ENCODE measurements around the gene MEGF8.

DNA sequence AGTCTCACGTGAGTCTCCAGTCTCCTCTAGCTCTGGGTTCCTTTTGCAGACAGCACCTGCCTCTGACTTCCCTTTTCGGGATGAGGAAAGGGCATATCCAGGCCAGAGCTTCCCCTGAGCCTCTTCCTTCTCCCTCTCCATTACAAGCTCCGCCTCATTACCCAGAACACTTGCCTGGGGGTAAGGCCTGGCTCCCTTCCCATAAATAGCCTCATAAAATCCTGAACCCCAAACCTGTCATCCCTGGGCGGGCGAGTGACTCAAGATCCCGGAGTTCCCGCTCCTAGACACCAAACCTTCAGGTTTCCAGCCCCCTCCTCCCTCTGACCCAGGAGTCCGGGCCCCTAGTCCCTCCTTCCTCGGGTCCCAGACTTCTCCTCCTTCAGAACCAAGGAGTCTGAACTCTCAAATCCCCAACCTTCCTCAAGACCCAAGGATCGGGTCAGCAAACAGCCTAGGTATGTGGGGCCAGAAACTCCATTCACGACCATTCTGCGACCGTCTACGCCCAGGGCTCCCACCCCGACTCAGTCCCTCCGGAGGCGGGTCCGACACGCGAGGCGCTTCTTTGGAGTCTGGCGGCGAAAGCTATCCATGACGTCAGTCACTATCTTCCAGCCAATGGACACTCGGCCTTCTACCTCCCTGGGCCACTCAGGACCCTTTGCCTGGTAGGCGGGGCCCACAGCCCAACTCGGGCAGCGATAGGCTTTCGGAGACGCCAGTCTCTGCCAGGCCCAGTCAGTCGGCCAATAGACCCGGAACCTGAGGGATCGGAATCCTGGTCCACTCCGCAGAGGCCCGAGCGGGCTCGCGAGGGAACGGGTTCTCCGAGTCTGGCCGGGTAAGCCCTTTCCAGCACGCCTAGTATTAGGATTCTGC, 71.2 kb downstream of the MEGF8 start:
- TF ChIP-seq, protein P1, sequence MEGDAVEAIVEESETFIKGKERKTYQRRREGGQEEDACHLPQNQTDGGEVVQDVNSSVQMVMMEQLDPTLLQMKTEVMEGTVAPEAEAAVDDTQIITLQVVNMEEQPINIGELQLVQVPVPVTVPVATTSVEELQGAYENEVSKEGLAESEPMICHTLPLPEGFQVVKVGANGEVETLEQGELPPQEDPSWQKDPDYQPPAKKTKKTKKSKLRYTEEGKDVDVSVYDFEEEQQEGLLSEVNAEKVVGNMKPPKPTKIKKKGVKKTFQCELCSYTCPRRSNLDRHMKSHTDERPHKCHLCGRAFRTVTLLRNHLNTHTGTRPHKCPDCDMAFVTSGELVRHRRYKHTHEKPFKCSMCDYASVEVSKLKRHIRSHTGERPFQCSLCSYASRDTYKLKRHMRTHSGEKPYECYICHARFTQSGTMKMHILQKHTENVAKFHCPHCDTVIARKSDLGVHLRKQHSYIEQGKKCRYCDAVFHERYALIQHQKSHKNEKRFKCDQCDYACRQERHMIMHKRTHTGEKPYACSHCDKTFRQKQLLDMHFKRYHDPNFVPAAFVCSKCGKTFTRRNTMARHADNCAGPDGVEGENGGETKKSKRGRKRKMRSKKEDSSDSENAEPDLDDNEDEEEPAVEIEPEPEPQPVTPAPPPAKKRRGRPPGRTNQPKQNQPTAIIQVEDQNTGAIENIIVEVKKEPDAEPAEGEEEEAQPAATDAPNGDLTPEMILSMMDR (IDR thresholded peaks at IDR 0.05; ENCODE audit: low read depth, low read length, missing input control): no peak
- TF ChIP-seq RAD21 (IDR thresholded peaks at IDR 0.05): no peak
- TF ChIP-seq, protein P2, sequence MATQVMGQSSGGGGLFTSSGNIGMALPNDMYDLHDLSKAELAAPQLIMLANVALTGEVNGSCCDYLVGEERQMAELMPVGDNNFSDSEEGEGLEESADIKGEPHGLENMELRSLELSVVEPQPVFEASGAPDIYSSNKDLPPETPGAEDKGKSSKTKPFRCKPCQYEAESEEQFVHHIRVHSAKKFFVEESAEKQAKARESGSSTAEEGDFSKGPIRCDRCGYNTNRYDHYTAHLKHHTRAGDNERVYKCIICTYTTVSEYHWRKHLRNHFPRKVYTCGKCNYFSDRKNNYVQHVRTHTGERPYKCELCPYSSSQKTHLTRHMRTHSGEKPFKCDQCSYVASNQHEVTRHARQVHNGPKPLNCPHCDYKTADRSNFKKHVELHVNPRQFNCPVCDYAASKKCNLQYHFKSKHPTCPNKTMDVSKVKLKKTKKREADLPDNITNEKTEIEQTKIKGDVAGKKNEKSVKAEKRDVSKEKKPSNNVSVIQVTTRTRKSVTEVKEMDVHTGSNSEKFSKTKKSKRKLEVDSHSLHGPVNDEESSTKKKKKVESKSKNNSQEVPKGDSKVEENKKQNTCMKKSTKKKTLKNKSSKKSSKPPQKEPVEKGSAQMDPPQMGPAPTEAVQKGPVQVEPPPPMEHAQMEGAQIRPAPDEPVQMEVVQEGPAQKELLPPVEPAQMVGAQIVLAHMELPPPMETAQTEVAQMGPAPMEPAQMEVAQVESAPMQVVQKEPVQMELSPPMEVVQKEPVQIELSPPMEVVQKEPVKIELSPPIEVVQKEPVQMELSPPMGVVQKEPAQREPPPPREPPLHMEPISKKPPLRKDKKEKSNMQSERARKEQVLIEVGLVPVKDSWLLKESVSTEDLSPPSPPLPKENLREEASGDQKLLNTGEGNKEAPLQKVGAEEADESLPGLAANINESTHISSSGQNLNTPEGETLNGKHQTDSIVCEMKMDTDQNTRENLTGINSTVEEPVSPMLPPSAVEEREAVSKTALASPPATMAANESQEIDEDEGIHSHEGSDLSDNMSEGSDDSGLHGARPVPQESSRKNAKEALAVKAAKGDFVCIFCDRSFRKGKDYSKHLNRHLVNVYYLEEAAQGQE (IDR thresholded peaks at IDR 0.05): no peak
- TF ChIP-seq, protein P3, sequence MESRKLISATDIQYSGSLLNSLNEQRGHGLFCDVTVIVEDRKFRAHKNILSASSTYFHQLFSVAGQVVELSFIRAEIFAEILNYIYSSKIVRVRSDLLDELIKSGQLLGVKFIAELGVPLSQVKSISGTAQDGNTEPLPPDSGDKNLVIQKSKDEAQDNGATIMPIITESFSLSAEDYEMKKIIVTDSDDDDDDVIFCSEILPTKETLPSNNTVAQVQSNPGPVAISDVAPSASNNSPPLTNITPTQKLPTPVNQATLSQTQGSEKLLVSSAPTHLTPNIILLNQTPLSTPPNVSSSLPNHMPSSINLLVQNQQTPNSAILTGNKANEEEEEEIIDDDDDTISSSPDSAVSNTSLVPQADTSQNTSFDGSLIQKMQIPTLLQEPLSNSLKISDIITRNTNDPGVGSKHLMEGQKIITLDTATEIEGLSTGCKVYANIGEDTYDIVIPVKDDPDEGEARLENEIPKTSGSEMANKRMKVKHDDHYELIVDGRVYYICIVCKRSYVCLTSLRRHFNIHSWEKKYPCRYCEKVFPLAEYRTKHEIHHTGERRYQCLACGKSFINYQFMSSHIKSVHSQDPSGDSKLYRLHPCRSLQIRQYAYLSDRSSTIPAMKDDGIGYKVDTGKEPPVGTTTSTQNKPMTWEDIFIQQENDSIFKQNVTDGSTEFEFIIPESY (IDR thresholded peaks at IDR 0.05): no peak
- no peak for TF ChIP-seq YY1 (IDR thresholded peaks at IDR 0.05)
- peak in 1 of 2 donors; percentile 56 for TF ChIP-seq JUND (IDR thresholded peaks at IDR 0.05)
- no peak for TF ChIP-seq HNF4A (conservative IDR thresholded peaks at IDR 0.05)
- no peak for TF ChIP-seq GABPA (IDR thresholded peaks at IDR 0.05 in 1 of 2, conservative IDR thresholded peaks at IDR 0.05 in 1 of 2)
- TF ChIP-seq, protein P4, sequence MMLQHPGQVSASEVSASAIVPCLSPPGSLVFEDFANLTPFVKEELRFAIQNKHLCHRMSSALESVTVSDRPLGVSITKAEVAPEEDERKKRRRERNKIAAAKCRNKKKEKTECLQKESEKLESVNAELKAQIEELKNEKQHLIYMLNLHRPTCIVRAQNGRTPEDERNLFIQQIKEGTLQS (IDR thresholded peaks at IDR 0.05): no peak
- TF ChIP-seq FOXA1 (IDR thresholded peaks at IDR 0.05): no peak
- TF ChIP-seq SP1 (IDR thresholded peaks at IDR 0.05): peak; percentile 91

All from liver (tissue), 3 donors.